WTC11 (cell line): ENCODE data around the gene NINL.

ENCODE experiments used
- ATF1 ChIP-seq: sonication (generic); formaldehyde crosslinking; IDR thresholded peaks from 2 replicates; pipeline ENCODE4 v1.8.1; 2023; ENCODE audit warnings: mild to moderate bottlenecking, moderate library complexity, missing genetic modification reagents
- CBFB ChIP-seq: sonication (generic); formaldehyde crosslinking; IDR thresholded peaks from 2 replicates; pipeline ENCODE4 v1.8.1; 2022; ENCODE audit warnings: mild to moderate bottlenecking, low read depth, missing genetic modification reagents
- TEAD4 ChIP-seq: sonication (generic); formaldehyde crosslinking; IDR thresholded peaks from 2 replicates; pipeline ENCODE4 v1.8.0; 2022; ENCODE audit warnings: mild to moderate bottlenecking, missing genetic modification reagents
- ZNF671 ChIP-seq: fragments of 250-450 bp; sonication (Bioruptor Pico); IDR thresholded peaks from 2 replicates; pipeline ENCODE4 v1.8.0; 2021; ENCODE audit warnings: mild to moderate bottlenecking
- ZSCAN18 ChIP-seq: fragments of 250-450 bp; sonication (Bioruptor Pico); IDR thresholded peaks from 2 replicates; pipeline ENCODE4 v2.1.2; 2022; ENCODE audit warnings: mild to moderate bottlenecking, moderate library complexity
- TF ChIP-seq, protein P1 (sequence below): fragments of 200-600 bp; IDR thresholded peaks from 2 replicates; pipeline ENCODE4 v1.8.0; 2022; ENCODE audit warnings: antibody characterized with exemption
- TF ChIP-seq, protein P2 (sequence below): fragments of 250-450 bp; sonication (Bioruptor Pico); IDR thresholded peaks from 2 replicates; pipeline ENCODE4 v1.9.0; 2021; ENCODE audit warnings: moderate library complexity, mild to moderate bottlenecking, inconsistent platforms, borderline replicate concordance
- TF ChIP-seq, protein P3 (sequence below): sonication (generic); formaldehyde crosslinking; IDR thresholded peaks from 2 replicates; pipeline ENCODE4 v1.8.0; 2022; ENCODE audit warnings: mild to moderate bottlenecking, missing genetic modification reagents
- TF ChIP-seq, protein P4 (sequence below): fragments of 250-450 bp; sonication (Bioruptor Pico); IDR thresholded peaks from 2 replicates; pipeline ENCODE4 v1.9.0; 2021; ENCODE audit warnings: mild to moderate bottlenecking, borderline replicate concordance
- TF ChIP-seq, protein P5 (sequence below): sonication (generic); formaldehyde crosslinking; IDR thresholded peaks from 2 replicates; pipeline ENCODE4 v1.8.1; 2023; ENCODE audit warnings: mild to moderate bottlenecking, missing genetic modification reagents, borderline replicate concordance

DNA sequence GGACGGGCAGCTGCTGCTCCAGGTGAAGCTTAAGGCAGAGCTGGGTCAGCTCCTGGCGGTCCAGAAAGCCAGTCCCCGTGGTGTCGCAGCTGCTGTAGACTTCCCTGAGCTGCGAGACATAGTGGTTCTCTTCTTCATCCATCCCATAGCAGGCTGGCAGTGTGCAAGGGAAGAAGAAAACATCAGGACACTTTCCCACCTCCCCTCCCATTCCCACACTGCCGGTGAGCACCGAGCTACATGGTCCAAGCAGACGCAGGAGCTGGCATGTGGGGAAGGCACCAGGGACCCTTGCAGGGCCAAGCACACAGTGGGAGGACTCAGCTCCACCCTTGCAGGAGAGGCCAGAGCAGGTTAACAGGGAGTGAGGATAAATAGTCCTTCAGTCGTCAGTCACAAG lies 58.9 kb downstream of the NINL start:
- TF ChIP-seq ATF1, result no peak
- TF ChIP-seq, protein P1, sequence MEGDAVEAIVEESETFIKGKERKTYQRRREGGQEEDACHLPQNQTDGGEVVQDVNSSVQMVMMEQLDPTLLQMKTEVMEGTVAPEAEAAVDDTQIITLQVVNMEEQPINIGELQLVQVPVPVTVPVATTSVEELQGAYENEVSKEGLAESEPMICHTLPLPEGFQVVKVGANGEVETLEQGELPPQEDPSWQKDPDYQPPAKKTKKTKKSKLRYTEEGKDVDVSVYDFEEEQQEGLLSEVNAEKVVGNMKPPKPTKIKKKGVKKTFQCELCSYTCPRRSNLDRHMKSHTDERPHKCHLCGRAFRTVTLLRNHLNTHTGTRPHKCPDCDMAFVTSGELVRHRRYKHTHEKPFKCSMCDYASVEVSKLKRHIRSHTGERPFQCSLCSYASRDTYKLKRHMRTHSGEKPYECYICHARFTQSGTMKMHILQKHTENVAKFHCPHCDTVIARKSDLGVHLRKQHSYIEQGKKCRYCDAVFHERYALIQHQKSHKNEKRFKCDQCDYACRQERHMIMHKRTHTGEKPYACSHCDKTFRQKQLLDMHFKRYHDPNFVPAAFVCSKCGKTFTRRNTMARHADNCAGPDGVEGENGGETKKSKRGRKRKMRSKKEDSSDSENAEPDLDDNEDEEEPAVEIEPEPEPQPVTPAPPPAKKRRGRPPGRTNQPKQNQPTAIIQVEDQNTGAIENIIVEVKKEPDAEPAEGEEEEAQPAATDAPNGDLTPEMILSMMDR, result no peak
- no peak for TF ChIP-seq ZSCAN18
- TF ChIP-seq, protein P2, sequence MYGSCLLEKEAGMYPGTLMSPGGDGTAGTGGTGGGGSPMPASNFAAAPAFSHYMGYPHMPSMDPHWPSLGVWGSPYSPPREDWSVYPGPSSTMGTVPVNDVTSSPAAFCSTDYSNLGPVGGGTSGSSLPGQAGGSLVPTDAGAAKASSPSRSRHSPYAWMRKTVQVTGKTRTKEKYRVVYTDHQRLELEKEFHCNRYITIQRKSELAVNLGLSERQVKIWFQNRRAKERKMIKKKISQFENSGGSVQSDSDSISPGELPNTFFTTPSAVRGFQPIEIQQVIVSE (CRISPR knock-in tag), result no peak
- TF ChIP-seq, protein P3, sequence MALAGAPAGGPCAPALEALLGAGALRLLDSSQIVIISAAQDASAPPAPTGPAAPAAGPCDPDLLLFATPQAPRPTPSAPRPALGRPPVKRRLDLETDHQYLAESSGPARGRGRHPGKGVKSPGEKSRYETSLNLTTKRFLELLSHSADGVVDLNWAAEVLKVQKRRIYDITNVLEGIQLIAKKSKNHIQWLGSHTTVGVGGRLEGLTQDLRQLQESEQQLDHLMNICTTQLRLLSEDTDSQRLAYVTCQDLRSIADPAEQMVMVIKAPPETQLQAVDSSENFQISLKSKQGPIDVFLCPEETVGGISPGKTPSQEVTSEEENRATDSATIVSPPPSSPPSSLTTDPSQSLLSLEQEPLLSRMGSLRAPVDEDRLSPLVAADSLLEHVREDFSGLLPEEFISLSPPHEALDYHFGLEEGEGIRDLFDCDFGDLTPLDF, result no peak
- TF ChIP-seq, protein P4, sequence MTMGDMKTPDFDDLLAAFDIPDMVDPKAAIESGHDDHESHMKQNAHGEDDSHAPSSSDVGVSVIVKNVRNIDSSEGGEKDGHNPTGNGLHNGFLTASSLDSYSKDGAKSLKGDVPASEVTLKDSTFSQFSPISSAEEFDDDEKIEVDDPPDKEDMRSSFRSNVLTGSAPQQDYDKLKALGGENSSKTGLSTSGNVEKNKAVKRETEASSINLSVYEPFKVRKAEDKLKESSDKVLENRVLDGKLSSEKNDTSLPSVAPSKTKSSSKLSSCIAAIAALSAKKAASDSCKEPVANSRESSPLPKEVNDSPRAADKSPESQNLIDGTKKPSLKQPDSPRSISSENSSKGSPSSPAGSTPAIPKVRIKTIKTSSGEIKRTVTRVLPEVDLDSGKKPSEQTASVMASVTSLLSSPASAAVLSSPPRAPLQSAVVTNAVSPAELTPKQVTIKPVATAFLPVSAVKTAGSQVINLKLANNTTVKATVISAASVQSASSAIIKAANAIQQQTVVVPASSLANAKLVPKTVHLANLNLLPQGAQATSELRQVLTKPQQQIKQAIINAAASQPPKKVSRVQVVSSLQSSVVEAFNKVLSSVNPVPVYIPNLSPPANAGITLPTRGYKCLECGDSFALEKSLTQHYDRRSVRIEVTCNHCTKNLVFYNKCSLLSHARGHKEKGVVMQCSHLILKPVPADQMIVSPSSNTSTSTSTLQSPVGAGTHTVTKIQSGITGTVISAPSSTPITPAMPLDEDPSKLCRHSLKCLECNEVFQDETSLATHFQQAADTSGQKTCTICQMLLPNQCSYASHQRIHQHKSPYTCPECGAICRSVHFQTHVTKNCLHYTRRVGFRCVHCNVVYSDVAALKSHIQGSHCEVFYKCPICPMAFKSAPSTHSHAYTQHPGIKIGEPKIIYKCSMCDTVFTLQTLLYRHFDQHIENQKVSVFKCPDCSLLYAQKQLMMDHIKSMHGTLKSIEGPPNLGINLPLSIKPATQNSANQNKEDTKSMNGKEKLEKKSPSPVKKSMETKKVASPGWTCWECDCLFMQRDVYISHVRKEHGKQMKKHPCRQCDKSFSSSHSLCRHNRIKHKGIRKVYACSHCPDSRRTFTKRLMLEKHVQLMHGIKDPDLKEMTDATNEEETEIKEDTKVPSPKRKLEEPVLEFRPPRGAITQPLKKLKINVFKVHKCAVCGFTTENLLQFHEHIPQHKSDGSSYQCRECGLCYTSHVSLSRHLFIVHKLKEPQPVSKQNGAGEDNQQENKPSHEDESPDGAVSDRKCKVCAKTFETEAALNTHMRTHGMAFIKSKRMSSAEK, result no peak
- TF ChIP-seq CBFB, result no peak
- TF ChIP-seq ZNF671 (CRISPR knock-in tag), result no peak
- TF ChIP-seq TEAD4, result no peak
- TF ChIP-seq, protein P5, sequence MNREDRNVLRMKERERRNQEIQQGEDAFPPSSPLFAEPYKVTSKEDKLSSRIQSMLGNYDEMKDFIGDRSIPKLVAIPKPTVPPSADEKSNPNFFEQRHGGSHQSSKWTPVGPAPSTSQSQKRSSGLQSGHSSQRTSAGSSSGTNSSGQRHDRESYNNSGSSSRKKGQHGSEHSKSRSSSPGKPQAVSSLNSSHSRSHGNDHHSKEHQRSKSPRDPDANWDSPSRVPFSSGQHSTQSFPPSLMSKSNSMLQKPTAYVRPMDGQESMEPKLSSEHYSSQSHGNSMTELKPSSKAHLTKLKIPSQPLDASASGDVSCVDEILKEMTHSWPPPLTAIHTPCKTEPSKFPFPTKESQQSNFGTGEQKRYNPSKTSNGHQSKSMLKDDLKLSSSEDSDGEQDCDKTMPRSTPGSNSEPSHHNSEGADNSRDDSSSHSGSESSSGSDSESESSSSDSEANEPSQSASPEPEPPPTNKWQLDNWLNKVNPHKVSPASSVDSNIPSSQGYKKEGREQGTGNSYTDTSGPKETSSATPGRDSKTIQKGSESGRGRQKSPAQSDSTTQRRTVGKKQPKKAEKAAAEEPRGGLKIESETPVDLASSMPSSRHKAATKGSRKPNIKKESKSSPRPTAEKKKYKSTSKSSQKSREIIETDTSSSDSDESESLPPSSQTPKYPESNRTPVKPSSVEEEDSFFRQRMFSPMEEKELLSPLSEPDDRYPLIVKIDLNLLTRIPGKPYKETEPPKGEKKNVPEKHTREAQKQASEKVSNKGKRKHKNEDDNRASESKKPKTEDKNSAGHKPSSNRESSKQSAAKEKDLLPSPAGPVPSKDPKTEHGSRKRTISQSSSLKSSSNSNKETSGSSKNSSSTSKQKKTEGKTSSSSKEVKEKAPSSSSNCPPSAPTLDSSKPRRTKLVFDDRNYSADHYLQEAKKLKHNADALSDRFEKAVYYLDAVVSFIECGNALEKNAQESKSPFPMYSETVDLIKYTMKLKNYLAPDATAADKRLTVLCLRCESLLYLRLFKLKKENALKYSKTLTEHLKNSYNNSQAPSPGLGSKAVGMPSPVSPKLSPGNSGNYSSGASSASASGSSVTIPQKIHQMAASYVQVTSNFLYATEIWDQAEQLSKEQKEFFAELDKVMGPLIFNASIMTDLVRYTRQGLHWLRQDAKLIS (CRISPR knock-in tag), result no peak
